Body of pancreas (tissue), 4 donors: Measurements from ENCODE around the gene BEGAIN.

Experiments used
- CTCF ChIP-seq, 7 experiments: fragments of 450-650 bp in 4 of 7; fragments of 200-600 bp in 3 of 7; sonication (generic) in 3 of 7; IDR thresholded peaks; one replicate each; pipeline ENCODE4 v1.5.1; 2016 to 2019; ENCODE audit warnings: antibody characterized with exemption in 7 of 7
- POLR2A ChIP-seq, 3 donors: fragments of 450-650 bp; IDR thresholded peaks; one replicate each; pipeline ENCODE4 v1.6.1; 2016; ENCODE audit warnings: antibody characterized with exemption in 3 of 3, mild to moderate bottlenecking in 2 of 3

- TF ChIP-seq CTCF (IDR thresholded peaks at IDR 0.05), result no peak
- TF ChIP-seq POLR2A (IDR thresholded peaks at IDR 0.05), result no peak
Observed at GRCh38 chr14:100619396-100620254, 32.4 kb upstream of the BEGAIN start.
